OCI-LY1 (cell line): ENCODE measurements around the gene TBCD.
A peak's percentile ranks its signal among the peaks of the same experiment; 100 is the strongest.

Experiments
- H2AFZ ChIP-seq: fragments of 200-600 bp; sonication (generic), shearing (Covaris generic); 2 replicates; pipeline ENCODE4 v1.6.0; 2014; ENCODE audit warnings: antibody characterized with exemption, mild to moderate bottlenecking, low read length
- H3F3A ChIP-seq: fragments of 200-600 bp; sonication (generic), shearing (Covaris generic); 2 replicates; pipeline ENCODE4 v1.6.0; 2014; ENCODE audit warnings: mild to moderate bottlenecking, antibody characterized with exemption, low read length, moderate library complexity; ENCODE audit not compliant: insufficient read depth
- H3K27ac ChIP-seq: fragments of 200-600 bp; sonication (generic); 2 replicates; pipeline ENCODE4 v1.5.1; 2014; ENCODE audit warnings: low read length, mixed run types, mild to moderate bottlenecking, low read depth; ENCODE audit not compliant: poor library complexity, severe bottlenecking
- H3K27me3 ChIP-seq: fragments of 200-600 bp; sonication (generic); 2 replicates; pipeline ENCODE4 v1.6.0; 2014; ENCODE audit warnings: antibody characterized with exemption, mild to moderate bottlenecking, low read length, moderate library complexity; ENCODE audit not compliant: insufficient read depth
- H3K36me3 ChIP-seq: fragments of 200-600 bp; sonication (generic); 2 replicates; pipeline ENCODE4 v1.6.1; 2014; ENCODE audit warnings: mild to moderate bottlenecking, antibody characterized with exemption, low read length, moderate library complexity, mixed read lengths; ENCODE audit not compliant: insufficient read depth
- H3K4me1 ChIP-seq: fragments of 200-600 bp; sonication (generic); 2 replicates; pipeline ENCODE4 v1.5.1; 2014; ENCODE audit warnings: mild to moderate bottlenecking, low read length, moderate library complexity; ENCODE audit not compliant: insufficient read depth, severe bottlenecking
- H3K4me2 ChIP-seq: fragments of 200-600 bp; sonication (generic), shearing (Covaris generic); 2 replicates; pipeline ENCODE4 v1.6.1; 2014; ENCODE audit warnings: low read length
- H3K4me3 ChIP-seq: fragments of 200-600 bp; sonication (generic); 2 replicates; pipeline ENCODE4 v1.5.1; 2014; ENCODE audit warnings: low read length, low read depth, mild to moderate bottlenecking, mixed read lengths; ENCODE audit not compliant: poor library complexity, severe bottlenecking
- H3K79me2 ChIP-seq: fragments of 200-600 bp; shearing (Covaris generic); 2 replicates; pipeline ENCODE4 v1.6.1; 2016; ENCODE audit warnings: mixed run types, low read length, mixed read lengths; ENCODE audit not compliant: insufficient read depth
- H3K9ac ChIP-seq: fragments of 200-600 bp; sonication (generic), shearing (Covaris generic); 2 replicates; pipeline ENCODE4 v1.6.1; 2014; ENCODE audit warnings: mild to moderate bottlenecking, low read length, mixed read lengths
- H3K9me2 ChIP-seq: fragments of 200-600 bp; sonication (generic), shearing (Covaris generic); 2 replicates; pipeline ENCODE4 v1.6.1; 2014; ENCODE audit warnings: low read depth, mild to moderate bottlenecking, low read length, mixed read lengths
- H3K9me3 ChIP-seq: fragments of 200-600 bp; shearing (Covaris generic); 2 replicates; pipeline ENCODE4 v1.6.1; 2014; ENCODE audit warnings: low read length, mixed read lengths
- H4K20me1 ChIP-seq: fragments of 200-600 bp; sonication (generic), shearing (Covaris generic); 2 replicates; pipeline ENCODE4 v1.6.0; 2016; ENCODE audit warnings: mild to moderate bottlenecking, low read length; ENCODE audit not compliant: insufficient read depth
- EZH2 ChIP-seq: fragments of 200-600 bp; sonication (generic), shearing (Covaris generic); IDR thresholded peaks from 2 replicates; pipeline ENCODE4 v1.8.0; 2017; ENCODE audit warnings: borderline replicate concordance, mixed run types, mild to moderate bottlenecking, antibody characterized with exemption, low read length, moderate library complexity, mixed read lengths
- TF ChIP-seq, protein P1 (sequence below): fragments of 200-600 bp; sonication (generic), shearing (Covaris generic); IDR thresholded peaks from 2 replicates; pipeline ENCODE4 v1.5.1; 2017; ENCODE audit warnings: mild to moderate bottlenecking, antibody characterized with exemption, low read length, moderate library complexity, mixed read lengths

Gene TBCD

DNA sequence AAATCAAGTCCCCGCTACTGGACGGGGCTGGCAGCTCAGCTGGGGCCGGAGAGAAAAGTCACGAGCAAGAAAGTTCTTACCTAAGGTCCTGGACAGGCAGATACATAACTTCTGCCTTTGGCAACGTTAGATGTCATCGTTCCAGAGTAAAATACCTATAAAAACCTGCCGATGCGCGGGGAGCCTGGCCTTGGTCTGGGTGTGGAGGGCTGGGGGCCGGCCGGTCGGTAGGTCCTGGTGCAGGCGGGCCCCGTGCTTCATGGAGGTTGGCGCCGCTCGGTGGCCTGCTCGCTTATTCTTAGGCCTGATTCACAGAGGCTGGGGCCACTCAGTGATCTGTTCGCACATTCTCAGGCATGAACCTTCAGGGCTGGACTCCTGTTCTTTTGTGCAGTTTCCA lies 121.7 kb downstream of the TBCD start:
- Histone ChIP-seq H3K27me3 (no peaks in the 10 kb centered on the region), H3K79me2 (no peaks in the 10 kb centered on the region), H3K36me3 (peaks cover 25% of the 10 kb centered on the region; the same call in 1 of the 2 replicates), H3K4me2 (no peak overlapping the region), H3K4me1 (peaks cover 44% of the 10 kb centered on the region), H3K9me2 (no peaks in the 10 kb centered on the region), H2AFZ (no peak overlapping the region), H3F3A (no peaks in the 10 kb centered on the region), H3K9me3 (no peaks in the 10 kb centered on the region), H3K27ac (peak overlapping the region; percentile 93), H3K9ac (no peak overlapping the region), H4K20me1 (no peaks in the 10 kb centered on the region), H3K4me3 (no peak overlapping the region)
- TF ChIP-seq, protein P1, sequence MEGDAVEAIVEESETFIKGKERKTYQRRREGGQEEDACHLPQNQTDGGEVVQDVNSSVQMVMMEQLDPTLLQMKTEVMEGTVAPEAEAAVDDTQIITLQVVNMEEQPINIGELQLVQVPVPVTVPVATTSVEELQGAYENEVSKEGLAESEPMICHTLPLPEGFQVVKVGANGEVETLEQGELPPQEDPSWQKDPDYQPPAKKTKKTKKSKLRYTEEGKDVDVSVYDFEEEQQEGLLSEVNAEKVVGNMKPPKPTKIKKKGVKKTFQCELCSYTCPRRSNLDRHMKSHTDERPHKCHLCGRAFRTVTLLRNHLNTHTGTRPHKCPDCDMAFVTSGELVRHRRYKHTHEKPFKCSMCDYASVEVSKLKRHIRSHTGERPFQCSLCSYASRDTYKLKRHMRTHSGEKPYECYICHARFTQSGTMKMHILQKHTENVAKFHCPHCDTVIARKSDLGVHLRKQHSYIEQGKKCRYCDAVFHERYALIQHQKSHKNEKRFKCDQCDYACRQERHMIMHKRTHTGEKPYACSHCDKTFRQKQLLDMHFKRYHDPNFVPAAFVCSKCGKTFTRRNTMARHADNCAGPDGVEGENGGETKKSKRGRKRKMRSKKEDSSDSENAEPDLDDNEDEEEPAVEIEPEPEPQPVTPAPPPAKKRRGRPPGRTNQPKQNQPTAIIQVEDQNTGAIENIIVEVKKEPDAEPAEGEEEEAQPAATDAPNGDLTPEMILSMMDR = no peak
- TF ChIP-seq EZH2 = no peak

DNA sequence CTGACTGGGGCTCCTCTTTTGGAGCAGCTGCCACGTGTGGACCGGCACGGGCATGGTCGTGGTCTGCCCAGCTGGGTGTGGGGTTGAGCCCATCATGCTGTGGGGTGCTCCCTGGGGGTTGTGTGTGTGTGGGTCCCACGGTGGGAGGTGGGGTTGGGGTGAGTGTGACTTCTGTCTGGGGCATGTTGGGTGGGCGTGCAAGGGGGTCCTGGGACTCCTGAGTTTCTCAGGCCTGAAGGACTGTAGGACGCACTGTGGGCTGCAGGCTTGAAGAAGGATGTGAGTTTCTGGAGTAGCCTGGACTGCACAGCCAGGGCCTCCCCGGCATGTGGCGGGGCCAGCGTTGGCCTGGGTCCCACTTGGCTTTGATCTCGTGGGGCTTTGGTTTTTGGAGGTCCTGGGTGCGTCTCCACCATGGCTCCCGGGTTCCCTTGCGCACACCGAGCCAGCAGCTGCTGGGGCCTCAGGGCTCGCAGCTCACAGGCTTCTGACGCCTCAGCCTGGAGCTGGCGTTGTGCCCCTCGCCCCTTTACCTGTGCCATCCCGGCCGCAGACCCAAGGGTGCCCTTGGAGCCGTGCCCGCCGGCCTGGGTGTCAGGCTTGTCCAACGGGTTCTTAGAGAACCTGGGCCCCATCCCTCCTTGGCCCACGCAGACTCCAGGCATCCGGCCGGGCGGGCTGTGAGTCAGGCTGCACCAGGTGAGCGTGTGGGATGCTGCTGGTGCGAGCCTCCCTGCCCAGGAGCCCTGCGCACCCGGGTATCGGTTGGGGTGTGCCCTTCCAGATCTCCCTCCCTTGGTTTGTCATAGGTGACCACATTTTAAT lies 122.4 kb downstream of the TBCD start:
- no peak overlapping the region for H3K27ac ChIP-seq

DNA sequence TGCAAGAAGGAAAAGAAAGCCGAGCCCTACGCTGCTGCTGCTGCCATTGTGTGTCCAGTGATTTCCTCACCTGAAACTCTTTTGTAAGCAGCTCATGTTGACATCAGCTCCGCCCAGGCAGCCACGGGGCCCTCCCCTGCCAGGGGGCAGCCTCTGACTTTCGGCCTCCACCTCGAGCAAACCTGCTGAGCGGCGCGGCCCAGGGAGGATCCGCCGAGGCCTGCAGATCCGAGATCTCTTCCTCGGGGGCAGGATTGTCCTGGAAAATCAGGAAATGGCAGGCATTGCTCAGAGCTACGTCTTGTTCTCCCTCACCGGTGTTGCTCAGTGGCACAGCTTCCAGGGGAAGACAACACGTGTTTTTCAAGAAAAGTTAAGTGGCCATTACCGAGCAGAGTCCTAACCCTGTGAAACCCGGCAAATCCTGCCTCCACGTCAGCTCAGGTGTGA lies 123.6 kb downstream of the TBCD start:
- no peak overlapping the region for H3K4me3 ChIP-seq
- H3K4me1 ChIP-seq = peaks cover 30% of the 10 kb centered on the region
- H3K4me2 ChIP-seq = no peak overlapping the region
- H2AFZ ChIP-seq = no peak overlapping the region
- no peaks in the 10 kb centered on the region for H3K27me3 ChIP-seq
- H3K27ac ChIP-seq = no peak overlapping the region
- H3K9me3 ChIP-seq = no peaks in the 10 kb centered on the region
- H3F3A ChIP-seq = no peaks in the 10 kb centered on the region
- no peaks in the 10 kb centered on the region for H3K9me2 ChIP-seq
- no peak overlapping the region for H3K9ac ChIP-seq
- no peaks in the 10 kb centered on the region for H4K20me1 ChIP-seq
- no peaks in the 10 kb centered on the region for H3K79me2 ChIP-seq
- TF ChIP-seq, protein P1 = no peak
- TF ChIP-seq EZH2 = no peak
- peaks cover 21% of the 10 kb centered on the region; the same call in 1 of the 2 replicates for H3K36me3 ChIP-seq

More for the DNA sequence above, 122.4 kb downstream of the TBCD start:
- peaks cover 25% of the 10 kb centered on the region; the same call in 1 of the 2 replicates for H3K36me3 ChIP-seq
- H3K79me2 ChIP-seq = no peaks in the 10 kb centered on the region
- no peaks in the 10 kb centered on the region for H3K27me3 ChIP-seq
- TF ChIP-seq, protein P1 = no peak
- no peak for TF ChIP-seq EZH2
- H4K20me1 ChIP-seq = no peaks in the 10 kb centered on the region
- no peak overlapping the region for H2AFZ ChIP-seq
- H3K4me1 ChIP-seq = peaks cover 42% of the 10 kb centered on the region
- no peaks in the 10 kb centered on the region for H3K9me3 ChIP-seq
- H3F3A ChIP-seq = no peaks in the 10 kb centered on the region
- no peak overlapping the region for H3K4me2 ChIP-seq
- no peaks in the 10 kb centered on the region for H3K9me2 ChIP-seq
- no peak overlapping the region for H3K9ac ChIP-seq
- no peak overlapping the region for H3K4me3 ChIP-seq
